PC-9 (cell line): ENCODE data around the gene GATD1. TPM values are rescaled to one million over a fixed set of nuclear protein-coding genes. Genes with fewer than 3 reads are reported as not detected.

Experiments used
- BruUV-seq: library from RNA; stranded (reverse); fragments of 400-500 nt; replicated peaks from 2 replicates; lab custom pipeline; 2021; lab: Mats Ljungman, UMichigan
- CTCF ChIA-PET: fragments of 300-600 bp; sonication (Branson Sonifier 250); formaldehyde crosslinking; loops from one replicate; lab custom pipeline; 2022; ENCODE audit warnings: antibody characterized with exemption; lab: Charles Lee
- POLR2A ChIA-PET: fragments of 300-600 bp; sonication (Branson Sonifier 250); formaldehyde crosslinking; loops from one replicate; lab custom pipeline; 2022; ENCODE audit warnings: antibody characterized with exemption; ENCODE audit not compliant: unreplicated experiment; lab: Charles Lee
- DNase-seq, 2 experiments: peaks; one replicate each; pipeline versions ENCODE4 v3.0.0 to v3.0.0-alpha.2; 2015 to 2022; ENCODE audit warnings: mixed read lengths in 1 of 2
- H2AFZ ChIP-seq: fragments of 200-600 bp; sonication (generic); 2 replicates; pipeline ENCODE4 v1.8.1; 2017; ENCODE audit warnings: antibody characterized with exemption
- H3F3A ChIP-seq: fragments of 200-600 bp; sonication (generic); 2 replicates; pipeline ENCODE4 v1.8.1; 2017; ENCODE audit warnings: antibody characterized with exemption, mild to moderate bottlenecking, low read depth; ENCODE audit not compliant: insufficient read depth
- H3K27ac ChIP-seq: fragments of 200-600 bp; sonication (generic); 2 replicates; pipeline ENCODE4 v1.6.1; 2016; ENCODE audit warnings: mixed run types
- H3K27me3 ChIP-seq: fragments of 200-600 bp; sonication (generic); 2 replicates; pipeline ENCODE4 v1.6.1; 2016; ENCODE audit warnings: low read depth, mixed run types; ENCODE audit not compliant: insufficient read depth
- H3K36me3 ChIP-seq: fragments of 200-600 bp; sonication (generic); 2 replicates; pipeline ENCODE4 v1.6.1; 2016; ENCODE audit warnings: low read depth, mixed run types
- H3K4me1 ChIP-seq: fragments of 200-600 bp; sonication (generic); replicated peaks from 2 replicates; pipeline ENCODE4 v1.6.1; 2016; ENCODE audit warnings: mixed run types; ENCODE audit not compliant: insufficient read depth
- H3K4me2 ChIP-seq: fragments of 200-600 bp; sonication (generic); 2 replicates; pipeline ENCODE4 v1.6.1; 2017; ENCODE audit warnings: mixed run types
- H3K4me3 ChIP-seq: fragments of 200-600 bp; sonication (generic); 2 replicates; pipeline ENCODE4 v1.6.1; 2016; ENCODE audit warnings: mixed run types
- H3K79me2 ChIP-seq: fragments of 200-600 bp; sonication (generic); 2 replicates; pipeline ENCODE4 v1.6.1; 2017; ENCODE audit warnings: low read depth, mixed run types
- H3K9me2 ChIP-seq: fragments of 200-600 bp; sonication (generic); 2 replicates; pipeline ENCODE4 v1.8.1; 2017; ENCODE audit warnings: mild to moderate bottlenecking; ENCODE audit not compliant: insufficient read depth
- H3K9me3 ChIP-seq: fragments of 200-600 bp; sonication (generic); 2 replicates; pipeline ENCODE4 v1.8.1; 2016; ENCODE audit warnings: low read depth; ENCODE audit not compliant: insufficient read depth
- H4K20me1 ChIP-seq: fragments of 200-600 bp; sonication (generic); 2 replicates; pipeline ENCODE4 v1.8.1; 2017; ENCODE audit not compliant: insufficient read depth
- EZH2 ChIP-seq: fragments of 200-600 bp; sonication (generic); IDR thresholded peaks from 2 replicates; pipeline ENCODE4 v1.8.0; 2017; ENCODE audit warnings: antibody characterized with exemption, low read depth
- intact Hi-C: fragments of 100-400 bp; cut with micrococcal nuclease; formaldehyde crosslinking; loops from one replicate; pipeline ENCODE4 v1.10.0; 2022; ENCODE audit not compliant: unreplicated experiment
- total RNA-seq: library from RNA; stranded (reverse); gene quantifications from 2 replicates; pipeline ENCODE4 v1.2.3, GENCODE V29; 2021
- TF ChIP-seq, protein P1 (sequence below): fragments of 200-600 bp; sonication (generic); conservative IDR thresholded peaks from 2 replicates; pipeline ENCODE4 v1.6.1; 2017; ENCODE audit warnings: mixed run types, antibody characterized with exemption, mild to moderate bottlenecking, moderate library complexity

Gene GATD1
- total RNA-seq, 1 experiment from 2014 or later: 52.7 TPM

DNA sequence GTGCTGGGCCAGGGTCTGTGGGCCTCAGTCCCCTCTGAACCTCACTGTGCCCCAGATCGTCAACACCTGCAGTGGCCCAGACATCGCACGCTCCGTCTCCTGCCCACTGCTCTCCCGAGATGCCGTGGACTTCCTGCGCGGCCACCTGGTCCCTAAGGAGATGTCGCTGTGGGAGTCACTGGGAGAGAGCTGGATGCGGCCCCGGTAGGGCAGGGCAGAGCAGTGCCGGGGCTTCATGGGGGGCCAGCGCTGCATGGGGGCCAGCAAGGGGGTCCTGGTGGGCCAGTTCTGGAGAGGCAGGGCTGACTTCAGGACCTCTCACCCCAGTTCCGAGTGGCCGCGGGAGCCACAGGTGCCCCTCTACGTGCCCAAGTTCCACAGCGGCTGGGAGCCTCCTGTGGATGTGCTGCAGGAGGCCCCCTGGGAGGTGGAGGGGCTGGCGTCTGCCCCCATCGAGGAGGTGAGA lies 54.9 kb downstream of the GATD1 start:
- H3K9me2 ChIP-seq: no peaks in the 10 kb centered on the region
- H3K4me1 ChIP-seq: peaks cover 8% of the 10 kb centered on the region
- H3F3A ChIP-seq: peaks cover 8% of the 10 kb centered on the region
- H3K79me2 ChIP-seq: 0 out of 2 replicates have a peak, but pooled peaks cover 2% of the 10 kb centered on the region
- H3K4me3 ChIP-seq: no peak overlapping the region
- TF ChIP-seq, protein P1, sequence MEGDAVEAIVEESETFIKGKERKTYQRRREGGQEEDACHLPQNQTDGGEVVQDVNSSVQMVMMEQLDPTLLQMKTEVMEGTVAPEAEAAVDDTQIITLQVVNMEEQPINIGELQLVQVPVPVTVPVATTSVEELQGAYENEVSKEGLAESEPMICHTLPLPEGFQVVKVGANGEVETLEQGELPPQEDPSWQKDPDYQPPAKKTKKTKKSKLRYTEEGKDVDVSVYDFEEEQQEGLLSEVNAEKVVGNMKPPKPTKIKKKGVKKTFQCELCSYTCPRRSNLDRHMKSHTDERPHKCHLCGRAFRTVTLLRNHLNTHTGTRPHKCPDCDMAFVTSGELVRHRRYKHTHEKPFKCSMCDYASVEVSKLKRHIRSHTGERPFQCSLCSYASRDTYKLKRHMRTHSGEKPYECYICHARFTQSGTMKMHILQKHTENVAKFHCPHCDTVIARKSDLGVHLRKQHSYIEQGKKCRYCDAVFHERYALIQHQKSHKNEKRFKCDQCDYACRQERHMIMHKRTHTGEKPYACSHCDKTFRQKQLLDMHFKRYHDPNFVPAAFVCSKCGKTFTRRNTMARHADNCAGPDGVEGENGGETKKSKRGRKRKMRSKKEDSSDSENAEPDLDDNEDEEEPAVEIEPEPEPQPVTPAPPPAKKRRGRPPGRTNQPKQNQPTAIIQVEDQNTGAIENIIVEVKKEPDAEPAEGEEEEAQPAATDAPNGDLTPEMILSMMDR: no peak
- TF ChIP-seq EZH2: no peak
- no peaks in the 10 kb centered on the region for H3K27me3 ChIP-seq
- CTCF ChIA-PET: no interaction called here
- H3K9me3 ChIP-seq: no peaks in the 10 kb centered on the region
- H4K20me1 ChIP-seq: no peaks in the 10 kb centered on the region
- intact Hi-C loops: loop anchor here (10.0 kb wide), 1 partner anchor 158 kb away; the partner anchor contains the start of genes LMNTD2 and RASSF7
- H3K27ac ChIP-seq: no peak overlapping the region
- BruUV-seq: no TSS peak
- no peak overlapping the region for H2AFZ ChIP-seq
- no peaks in the 10 kb centered on the region for H3K36me3 ChIP-seq
- DNase-seq: no peak
- POLR2A ChIA-PET: no interaction called here
- no peak overlapping the region for H3K4me2 ChIP-seq

DNA sequence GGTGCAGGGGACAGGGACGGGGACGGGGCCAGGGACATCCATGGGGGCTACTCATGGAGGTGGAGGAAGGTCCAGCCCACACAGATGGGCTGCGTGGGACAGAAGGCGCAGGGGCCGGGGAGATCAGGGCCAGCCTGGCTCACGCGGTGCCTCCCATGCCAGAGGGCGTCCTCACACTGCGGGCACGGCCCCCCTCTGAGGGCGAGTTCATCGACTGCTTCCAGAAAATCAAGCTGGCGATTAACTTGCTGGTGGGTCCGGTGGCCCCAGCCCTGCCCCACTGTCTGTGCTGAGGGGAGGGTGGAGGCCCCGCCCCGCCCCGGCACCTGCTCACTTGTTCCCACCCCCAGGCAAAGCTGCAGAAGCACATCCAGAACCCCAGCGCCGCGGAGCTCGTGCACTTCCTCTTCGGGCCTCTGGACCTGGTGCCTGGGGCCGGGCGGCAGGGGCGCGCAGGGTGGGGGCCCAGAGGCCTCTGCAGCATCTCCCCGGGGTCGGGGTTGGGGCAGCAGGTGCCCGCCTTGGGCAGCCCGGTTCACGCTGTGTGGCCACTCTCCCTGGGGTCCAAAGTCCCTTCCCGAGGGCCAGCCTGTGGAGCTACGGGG lies 55.4 kb downstream of the GATD1 start:
- H2AFZ ChIP-seq: no peak overlapping the region
- H4K20me1 ChIP-seq: no peaks in the 10 kb centered on the region
- POLR2A ChIA-PET: no interaction called here
- H3K4me2 ChIP-seq: no peak overlapping the region
- no peak for DNase-seq
- H3K9me3 ChIP-seq: no peaks in the 10 kb centered on the region
- no peaks in the 10 kb centered on the region for H3K27me3 ChIP-seq
- CTCF ChIA-PET: no interaction called here
- TF ChIP-seq EZH2: no peak
- TF ChIP-seq, protein P1: no peak
- intact Hi-C loops: loop anchor here (10.0 kb wide), 1 partner anchor 157 kb away; the partner anchor contains the start of genes LMNTD2 and RASSF7
- no TSS peak for BruUV-seq
- no peaks in the 10 kb centered on the region for H3K9me2 ChIP-seq
- H3K4me3 ChIP-seq: no peak overlapping the region
- no peaks in the 10 kb centered on the region for H3K36me3 ChIP-seq
- no peak overlapping the region for H3K27ac ChIP-seq
- peaks cover 3% of the 10 kb centered on the region for H3K4me1 ChIP-seq
- peaks cover 3% of the 10 kb centered on the region for H3F3A ChIP-seq
- no peaks in the 10 kb centered on the region for H3K79me2 ChIP-seq

DNA sequence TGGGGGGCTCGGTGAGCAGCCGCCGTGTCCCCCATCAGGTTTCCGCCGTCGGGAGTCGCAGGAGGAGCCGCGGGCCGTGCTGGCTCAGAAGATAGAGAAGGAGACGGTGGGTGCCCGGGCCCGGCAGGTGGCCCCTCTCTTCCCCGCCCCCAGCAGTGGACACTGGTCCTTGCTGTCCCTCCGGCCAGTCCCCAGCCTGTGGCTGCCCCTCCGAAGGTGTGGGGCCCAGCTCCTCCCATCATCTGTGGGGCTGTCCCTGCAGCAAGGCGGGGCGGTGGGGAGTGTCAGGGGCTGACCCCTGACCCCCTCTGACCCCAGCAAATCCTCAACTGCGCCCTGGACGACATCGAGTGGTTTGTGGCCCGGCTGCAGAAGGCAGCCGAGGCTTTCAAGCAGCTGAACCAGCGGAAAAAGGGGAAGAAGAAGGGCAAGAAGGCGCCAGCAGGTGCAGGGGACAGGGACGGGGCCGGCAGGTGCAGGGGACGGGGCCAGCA lies 56.0 kb downstream of the GATD1 start:
- Histone ChIP-seq H3K4me2 (no peak overlapping the region), H3K4me1 (no peaks in the 10 kb centered on the region; the same call in 1 of the 2 replicates), H3K36me3 (no peaks in the 10 kb centered on the region), H3K27me3 (no peaks in the 10 kb centered on the region), H3K79me2 (peaks cover 4% of the 10 kb centered on the region; the same call in 1 of the 2 replicates), H3K4me3 (no peak overlapping the region), H3K9me3 (no peaks in the 10 kb centered on the region), H3K9me2 (no peaks in the 10 kb centered on the region), H2AFZ (no peak overlapping the region), H3F3A (no peaks in the 10 kb centered on the region; the same call in 1 of the 2 replicates), H4K20me1 (no peaks in the 10 kb centered on the region), H3K27ac (no peak overlapping the region)
- BruUV-seq: no TSS peak
- intact Hi-C loops: loop anchor here (10.0 kb wide), 1 partner anchor 156 kb away; the partner anchor contains the start of genes LMNTD2 and RASSF7
- POLR2A ChIA-PET: no interaction called here
- no peak for DNase-seq
- TF ChIP-seq EZH2: no peak
- TF ChIP-seq, protein P1: no peak
- CTCF ChIA-PET: no interaction called here
